Measurements from ENCODE around the gene PPP2R1A.
"Not testable (repeated sequence)": the region's sequence is repeated elsewhere in the genome, so short reads cannot be mapped to it uniquely, and the experiment has no call there.

The PPP2R1A gene

DNA sequence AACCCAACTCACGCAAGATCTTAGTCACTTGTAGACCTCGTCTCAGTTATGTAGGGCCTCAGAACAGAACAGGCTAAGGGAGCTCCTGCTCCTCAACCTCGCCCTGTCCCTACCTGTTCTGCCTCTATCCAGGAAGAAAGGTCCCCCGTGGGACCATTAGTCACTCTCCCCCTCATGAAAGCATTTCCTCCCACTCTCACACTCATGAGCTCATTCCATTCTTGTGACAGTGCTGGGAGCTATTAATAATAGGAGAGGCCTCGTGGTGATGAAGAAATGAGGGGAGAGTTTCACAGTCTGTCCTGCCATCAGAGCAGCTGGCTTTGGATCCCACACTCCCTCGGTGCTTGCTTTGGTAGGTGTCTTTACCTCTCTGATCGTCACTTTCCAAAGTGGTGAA lies 10.2 kb downstream of the PPP2R1A start:
- no peak overlapping the region for H4K91ac ChIP-seq (ENCODE audit: low read length)
- no peak overlapping the region for H3K4ac ChIP-seq (ENCODE audit: low read depth in 1 of 2, low read length in 2 of 2)
- no peak overlapping the region for H2BK120ac ChIP-seq (ENCODE audit: low read depth, low read length)
- no peak overlapping the region for H2AFZ ChIP-seq (ENCODE audit: low read depth, low read length)
- H4K8ac ChIP-seq (ENCODE audit: low read length): no peak overlapping the region
- WGBS: 57% methylated on average over 6 of the region's 7 CpGs
- DNase-seq: peak; percentile 82
- no peak overlapping the region for H3K4me2 ChIP-seq (ENCODE audit: low read length, poor library complexity, severe bottlenecking)
- peak overlapping the region in 1 of 2 experiments; percentile 2 for H3K4me3 ChIP-seq (ENCODE audit: insufficient read depth in 1 of 2, low read depth in 1 of 2, low read length in 2 of 2)
- no peak overlapping the region for H2BK15ac ChIP-seq (ENCODE audit: low read depth, poor library complexity, severe bottlenecking)
- H3K27ac ChIP-seq (ENCODE audit: low read length, poor library complexity, severe bottlenecking): peak overlapping the region; percentile 21
- H3K9ac ChIP-seq (ENCODE audit: low read length): peak overlapping the region; percentile 79
- peaks cover 21% of the 10 kb centered on the region for H3K79me1 ChIP-seq (replicated peaks; ENCODE audit: low read length, poor library complexity, severe bottlenecking)
- peaks cover 7% of the 10 kb centered on the region for H3K4me1 ChIP-seq (ENCODE audit: control insufficient read depth, insufficient read depth, low read depth, low read length)
- H3K23ac ChIP-seq (ENCODE audit: low read length in 2 of 2): no peak overlapping the region
- H3K9me3 ChIP-seq (ENCODE audit: control insufficient read depth, low read length): no peaks in the 10 kb centered on the region
- H3K18ac ChIP-seq (ENCODE audit: low read depth in 1 of 2, low read length in 2 of 2): no peak overlapping the region
- no peak overlapping the region for H3K14ac ChIP-seq (ENCODE audit: low read length in 2 of 2)
- no peaks in the 10 kb centered on the region for H3K27me3 ChIP-seq (ENCODE audit: control insufficient read depth in 1 of 2, insufficient read depth in 1 of 2, low read length in 2 of 2)
- H2AK5ac ChIP-seq (ENCODE audit: low read length, severe bottlenecking): no peak overlapping the region
- no peak overlapping the region for H2BK12ac ChIP-seq (ENCODE audit: low read length in 2 of 2)
- peaks cover 52 to 78% of the 10 kb centered on the region in 2 experiments for H3K36me3 ChIP-seq (ENCODE audit: control insufficient read depth in 1 of 2, insufficient read depth in 2 of 2, low read depth in 1 of 2, low read length in 2 of 2)
- H2BK5ac ChIP-seq (ENCODE audit: low read depth, low read length, poor library complexity, severe bottlenecking): no peak overlapping the region

DNA sequence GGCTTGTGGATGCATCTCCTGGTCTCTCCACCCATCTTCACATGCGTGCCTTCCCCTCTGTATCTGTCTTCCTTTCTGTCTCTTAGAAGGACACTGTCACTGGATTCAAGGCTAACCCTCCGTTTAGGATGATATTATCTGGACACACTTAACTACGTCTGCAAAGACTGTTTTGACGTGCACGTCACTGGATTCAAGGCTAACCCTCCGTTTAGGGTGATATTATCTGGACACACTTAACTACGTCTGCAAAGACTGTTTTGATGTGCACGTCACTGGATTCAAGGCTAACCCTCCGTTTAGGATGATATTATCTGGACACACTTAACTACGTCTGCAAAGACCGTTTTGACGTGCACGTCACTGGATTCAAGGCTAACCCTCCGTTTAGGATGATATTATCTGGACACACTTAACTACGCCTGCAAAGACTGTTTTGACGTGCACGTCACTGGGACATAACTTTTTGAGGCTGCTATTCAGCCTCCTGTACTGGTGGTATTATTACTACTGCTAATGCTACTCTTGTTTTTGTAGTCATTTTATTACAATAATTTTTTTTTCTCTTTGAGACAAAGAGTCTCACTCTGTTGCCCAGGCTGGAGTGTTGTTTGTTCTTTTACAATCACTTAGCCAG lies 11.0 kb downstream of the PPP2R1A start:
- not testable (repeated sequence) for H2AK5ac ChIP-seq (ENCODE audit: low read length, severe bottlenecking); H3K4me1 ChIP-seq (ENCODE audit: control insufficient read depth, insufficient read depth, low read depth, low read length); H2BK120ac ChIP-seq (ENCODE audit: low read depth, low read length); H2BK12ac ChIP-seq (ENCODE audit: low read length in 2 of 2); H3K23ac ChIP-seq (ENCODE audit: low read length in 2 of 2); H3K4me2 ChIP-seq (ENCODE audit: low read length, poor library complexity, severe bottlenecking); H2AFZ ChIP-seq (ENCODE audit: low read depth, low read length); H3K4ac ChIP-seq (ENCODE audit: low read depth in 1 of 2, low read length in 2 of 2); H2BK5ac ChIP-seq (ENCODE audit: low read depth, low read length, poor library complexity, severe bottlenecking); H3K9me3 ChIP-seq (ENCODE audit: control insufficient read depth, low read length); DNase-seq; H3K14ac ChIP-seq (ENCODE audit: low read length in 2 of 2); H3K27me3 ChIP-seq (ENCODE audit: control insufficient read depth in 1 of 2, insufficient read depth in 1 of 2, low read length in 2 of 2); H4K8ac ChIP-seq (ENCODE audit: low read length); H3K18ac ChIP-seq (ENCODE audit: low read depth in 1 of 2, low read length in 2 of 2); H2BK15ac ChIP-seq (ENCODE audit: low read depth, poor library complexity, severe bottlenecking)
- 90% methylated on average over 17 of the region's 17 CpGs for WGBS
- H3K79me1 ChIP-seq (replicated peaks; ENCODE audit: low read length, poor library complexity, severe bottlenecking): peaks cover 24% of the 10 kb centered on the region
- H4K91ac ChIP-seq (ENCODE audit: low read length): peak overlapping the region; percentile 22
- peak overlapping the region; percentile 79 for H3K9ac ChIP-seq (ENCODE audit: low read length)
- H3K27ac ChIP-seq (ENCODE audit: low read length, poor library complexity, severe bottlenecking): peak overlapping the region; percentile 21
- H3K36me3 ChIP-seq (ENCODE audit: control insufficient read depth in 1 of 2, insufficient read depth in 2 of 2, low read depth in 1 of 2, low read length in 2 of 2): peaks cover 53 to 78% of the 10 kb centered on the region in 2 experiments
- peak overlapping the region in 1 of 2 experiments; percentile 3 for H3K4me3 ChIP-seq (ENCODE audit: insufficient read depth in 1 of 2, low read depth in 1 of 2, low read length in 2 of 2)

DNA sequence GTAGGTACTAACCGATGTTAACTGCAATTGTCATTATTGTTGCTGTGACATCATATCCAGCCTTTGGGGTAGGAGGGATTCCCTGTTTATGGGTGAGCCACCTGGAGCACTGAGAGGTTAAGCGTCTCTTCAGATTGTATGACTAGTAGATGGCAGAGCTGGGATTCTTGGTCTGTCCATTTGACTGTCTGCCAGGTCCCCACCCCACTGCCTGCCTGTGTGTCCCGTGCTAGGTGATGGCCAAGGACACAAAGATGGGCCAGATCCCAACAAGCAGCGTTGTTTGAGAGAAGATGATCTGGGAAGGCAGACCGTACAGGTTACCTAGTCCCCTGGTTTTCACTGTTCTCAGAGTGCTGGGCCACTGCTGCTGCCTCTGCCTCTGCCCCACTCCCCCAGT lies 16.6 kb downstream of the PPP2R1A start:
- DNase-seq: no peak
- no peak overlapping the region for H3K18ac ChIP-seq (ENCODE audit: low read depth in 1 of 2, low read length in 2 of 2)
- no peak overlapping the region for H3K27ac ChIP-seq (ENCODE audit: low read length, poor library complexity, severe bottlenecking)
- H3K4me3 ChIP-seq (ENCODE audit: insufficient read depth in 1 of 2, low read depth in 1 of 2, low read length in 2 of 2): no peak overlapping the region
- no peak overlapping the region for H3K9ac ChIP-seq (ENCODE audit: low read length)
- H3K4ac ChIP-seq (ENCODE audit: low read depth in 1 of 2, low read length in 2 of 2): no peak overlapping the region
- no peaks in the 10 kb centered on the region for H3K9me3 ChIP-seq (ENCODE audit: control insufficient read depth, low read length)
- H4K91ac ChIP-seq (ENCODE audit: low read length): no peak overlapping the region
- H2BK120ac ChIP-seq (ENCODE audit: low read depth, low read length): no peak overlapping the region
- H3K4me2 ChIP-seq (ENCODE audit: low read length, poor library complexity, severe bottlenecking): no peak overlapping the region
- no peak overlapping the region for H4K8ac ChIP-seq (ENCODE audit: low read length)
- H3K14ac ChIP-seq (ENCODE audit: low read length in 2 of 2): no peak overlapping the region
- no peak overlapping the region for H2BK15ac ChIP-seq (ENCODE audit: low read depth, poor library complexity, severe bottlenecking)
- no peak overlapping the region for H3K23ac ChIP-seq (ENCODE audit: low read length in 2 of 2)
- no peak overlapping the region for H2AK5ac ChIP-seq (ENCODE audit: low read length, severe bottlenecking)
- H2BK12ac ChIP-seq (ENCODE audit: low read length in 2 of 2): no peak overlapping the region
- H3K4me1 ChIP-seq (ENCODE audit: control insufficient read depth, insufficient read depth, low read depth, low read length): no peaks in the 10 kb centered on the region
- no peak overlapping the region for H2BK5ac ChIP-seq (ENCODE audit: low read depth, low read length, poor library complexity, severe bottlenecking)
- no peak overlapping the region for H2AFZ ChIP-seq (ENCODE audit: low read depth, low read length)
- H3K27me3 ChIP-seq (ENCODE audit: control insufficient read depth in 1 of 2, insufficient read depth in 1 of 2, low read length in 2 of 2): no peaks in the 10 kb centered on the region
- H3K36me3 ChIP-seq (ENCODE audit: control insufficient read depth in 1 of 2, insufficient read depth in 2 of 2, low read depth in 1 of 2, low read length in 2 of 2): peaks cover 73 to 94% of the 10 kb centered on the region in 2 experiments
- WGBS: 97% methylated on average over 5 of the region's 5 CpGs
- peaks cover 48% of the 10 kb centered on the region for H3K79me1 ChIP-seq (replicated peaks; ENCODE audit: low read length, poor library complexity, severe bottlenecking)

DNA sequence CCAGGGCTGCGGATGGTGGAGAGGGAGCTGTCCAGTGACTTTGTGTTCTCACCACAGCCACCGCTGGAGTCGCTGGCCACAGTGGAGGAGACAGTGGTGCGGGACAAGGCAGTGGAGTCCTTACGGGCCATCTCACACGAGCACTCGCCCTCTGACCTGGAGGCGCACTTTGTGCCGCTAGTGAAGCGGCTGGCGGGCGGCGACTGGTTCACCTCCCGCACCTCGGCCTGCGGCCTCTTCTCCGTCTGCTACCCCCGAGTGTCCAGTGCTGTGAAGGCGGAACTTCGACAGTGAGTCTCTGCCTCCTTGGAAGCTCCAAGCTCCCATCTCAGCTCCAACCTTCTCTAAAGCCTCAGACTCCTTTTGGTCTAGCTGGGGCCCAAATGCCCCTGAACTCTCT lies 21.4 kb downstream of the PPP2R1A start:
- Histone ChIP-seq H4K8ac (ENCODE audit: low read length) (no peak overlapping the region), H3K27ac (ENCODE audit: low read length, poor library complexity, severe bottlenecking) (no peak overlapping the region), H3K79me1 (replicated peaks; ENCODE audit: low read length, poor library complexity, severe bottlenecking) (peaks cover 49% of the 10 kb centered on the region), H2BK15ac (ENCODE audit: low read depth, poor library complexity, severe bottlenecking) (no peak overlapping the region), H3K14ac (ENCODE audit: low read length in 2 of 2) (no peak overlapping the region), H3K23ac (ENCODE audit: low read length in 2 of 2) (no peak overlapping the region), H3K18ac (ENCODE audit: low read depth in 1 of 2, low read length in 2 of 2) (no peak overlapping the region), H2BK120ac (ENCODE audit: low read depth, low read length) (no peak overlapping the region), H3K4me3 (ENCODE audit: insufficient read depth in 1 of 2, low read depth in 1 of 2, low read length in 2 of 2) (no peak overlapping the region), H3K9me3 (ENCODE audit: control insufficient read depth, low read length) (no peaks in the 10 kb centered on the region), H2BK5ac (ENCODE audit: low read depth, low read length, poor library complexity, severe bottlenecking) (no peak overlapping the region), H3K36me3 (ENCODE audit: control insufficient read depth in 1 of 2, insufficient read depth in 2 of 2, low read depth in 1 of 2, low read length in 2 of 2) (peaks cover 79 to 94% of the 10 kb centered on the region in 2 experiments), H2AFZ (ENCODE audit: low read depth, low read length) (no peak overlapping the region), H3K4me1 (ENCODE audit: control insufficient read depth, insufficient read depth, low read depth, low read length) (no peaks in the 10 kb centered on the region), H2BK12ac (ENCODE audit: low read length in 2 of 2) (no peak overlapping the region), H3K9ac (ENCODE audit: low read length) (no peak overlapping the region), H3K4ac (ENCODE audit: low read depth in 1 of 2, low read length in 2 of 2) (no peak overlapping the region), H4K91ac (ENCODE audit: low read length) (no peak overlapping the region), H3K27me3 (ENCODE audit: control insufficient read depth in 1 of 2, insufficient read depth in 1 of 2, low read length in 2 of 2) (no peaks in the 10 kb centered on the region), H3K4me2 (ENCODE audit: low read length, poor library complexity, severe bottlenecking) (no peak overlapping the region), H2AK5ac (ENCODE audit: low read length, severe bottlenecking) (no peak overlapping the region)
- WGBS: 98% methylated on average over 20 of the region's 20 CpGs
- DNase-seq: no peak
